Central memory CD8-positive, alpha-beta T cell (primary cell): Measurements from ENCODE around the gene STARD5.
"Not testable (repeated sequence)": the region's sequence is repeated elsewhere in the genome, so short reads cannot be mapped to it uniquely, and the experiment has no call there.

Experiments
- ATAC-seq: fragments of 150-1000 bp; cut with Tn5 transposase; replicated peaks from 2 replicates; pipeline ENCODE4 v1.10.0; 2022; ENCODE audit warnings: mild to moderate bottlenecking, moderate FRiP score, moderate number of reproducible peaks; ENCODE audit not compliant: poor library complexity, severe bottlenecking; ENCODE audit errors: extremely low read depth
- DNase-seq, 2 donors: peaks; one replicate each; pipeline ENCODE4 v3.0.0; 2021; ENCODE audit warnings: low spot score in 2 of 2
- H3K27ac Mint-ChIP-seq: one replicate; pipeline ENCODE4 v1.8.0; 2022; ENCODE audit warnings: low read depth, mild to moderate bottlenecking, moderate library complexity, mixed read lengths
- H3K27me3 Mint-ChIP-seq: one replicate; pipeline ENCODE4 v1.8.0; 2022; ENCODE audit warnings: mixed read lengths
- H3K36me3 Mint-ChIP-seq: one replicate; pipeline ENCODE4 v1.8.0; 2022; ENCODE audit warnings: mild to moderate bottlenecking, moderate library complexity, mixed read lengths; ENCODE audit not compliant: insufficient read depth
- H3K4me1 Mint-ChIP-seq: one replicate; pipeline ENCODE4 v1.8.0; 2022; ENCODE audit warnings: mixed read lengths
- H3K4me3 Mint-ChIP-seq: one replicate; pipeline ENCODE4 v1.8.0; 2022; ENCODE audit warnings: mild to moderate bottlenecking, moderate library complexity, mixed read lengths
- H3K9me3 Mint-ChIP-seq: one replicate; pipeline ENCODE4 v1.8.0; 2022; ENCODE audit warnings: mixed read lengths

STARD5 gene

GRCh38 chr15:81334768-81335435 lies 11.0 kb upstream of the STARD5 start:
- no peak overlapping the region for H3K27ac Mint-ChIP-seq
- ATAC-seq (no peak), DNase-seq (no peak)
- no peaks in the 10 kb centered on the region for H3K4me1 Mint-ChIP-seq
- H3K4me3 Mint-ChIP-seq = no peak overlapping the region
- H3K36me3 Mint-ChIP-seq = no peaks in the 10 kb centered on the region
- no peaks in the 10 kb centered on the region for H3K9me3 Mint-ChIP-seq
- no peaks in the 10 kb centered on the region for H3K27me3 Mint-ChIP-seq

DNA sequence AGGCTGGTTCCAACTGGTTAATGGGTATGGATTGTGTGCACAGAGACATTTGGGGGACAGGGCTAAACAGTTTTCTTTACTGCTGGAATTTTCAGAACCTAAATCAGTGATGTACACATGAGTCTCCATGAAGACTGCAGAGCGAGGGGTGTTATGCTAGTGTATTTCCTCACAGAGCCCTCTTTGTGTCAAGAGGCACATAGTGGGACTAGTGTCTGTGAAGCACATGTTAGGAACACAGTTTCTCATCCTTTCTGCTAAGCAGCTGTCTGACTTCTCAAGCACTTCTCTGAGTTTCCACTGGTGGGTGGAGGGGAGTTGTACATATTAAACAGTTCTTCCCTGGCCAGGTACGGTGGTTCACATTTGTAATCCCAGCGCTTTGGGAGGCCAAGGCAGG lies 9.4 kb upstream of the STARD5 start:
- no peak overlapping the region for H3K4me3 Mint-ChIP-seq

GRCh38 chr15:81332326-81332725 lies 8.4 kb upstream of the STARD5 start:
- ATAC-seq = no peak
- Mint-ChIP-seq H3K27ac (no peak overlapping the region), H3K4me3 (no peak overlapping the region), H3K9me3 (no peaks in the 10 kb centered on the region), H3K4me1 (no peaks in the 10 kb centered on the region), H3K27me3 (no peaks in the 10 kb centered on the region), H3K36me3 (no peaks in the 10 kb centered on the region)
- DNase-seq = no peak

More for the DNA sequence above, 9.4 kb upstream of the STARD5 start:
- Mint-ChIP-seq H3K27ac (no peak overlapping the region), H3K27me3 (no peaks in the 10 kb centered on the region), H3K9me3 (no peaks in the 10 kb centered on the region), H3K36me3 (no peaks in the 10 kb centered on the region), H3K4me1 (no peaks in the 10 kb centered on the region)
- DNase-seq (no peak), ATAC-seq (no peak)

GRCh38 chr15:81331600-81331999 lies 7.7 kb upstream of the STARD5 start:
- H3K4me3 Mint-ChIP-seq = no peak overlapping the region
- no peaks in the 10 kb centered on the region for H3K36me3 Mint-ChIP-seq
- no peaks in the 10 kb centered on the region for H3K4me1 Mint-ChIP-seq
- no peaks in the 10 kb centered on the region for H3K9me3 Mint-ChIP-seq
- DNase-seq (no peak), ATAC-seq (no peak)
- no peaks in the 10 kb centered on the region for H3K27me3 Mint-ChIP-seq
- no peak overlapping the region for H3K27ac Mint-ChIP-seq

DNA sequence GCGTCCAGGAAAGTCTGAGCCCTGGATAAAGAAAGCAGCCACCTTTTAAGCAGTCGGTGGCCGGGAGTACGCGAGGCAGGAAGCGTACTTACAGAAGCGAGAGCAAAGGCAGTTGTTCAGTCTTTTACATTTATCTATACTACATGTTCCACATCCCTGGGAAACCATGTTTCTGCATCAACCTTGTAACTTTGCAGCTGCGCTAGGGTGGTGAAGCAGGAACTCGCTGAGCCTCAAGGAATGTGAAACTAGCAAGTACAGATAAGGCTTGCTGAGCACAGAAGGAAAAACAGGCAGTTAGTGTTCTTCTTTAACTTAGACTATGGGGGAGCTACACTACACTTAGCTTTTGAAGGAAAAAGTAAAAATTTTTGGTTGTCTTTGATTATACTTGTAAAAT lies 7.2 kb upstream of the STARD5 start:
- H3K4me3 Mint-ChIP-seq, H3K9me3 Mint-ChIP-seq, ATAC-seq, H3K36me3 Mint-ChIP-seq, H3K4me1 Mint-ChIP-seq, H3K27ac Mint-ChIP-seq, DNase-seq, H3K27me3 Mint-ChIP-seq: not testable (repeated sequence)

DNA sequence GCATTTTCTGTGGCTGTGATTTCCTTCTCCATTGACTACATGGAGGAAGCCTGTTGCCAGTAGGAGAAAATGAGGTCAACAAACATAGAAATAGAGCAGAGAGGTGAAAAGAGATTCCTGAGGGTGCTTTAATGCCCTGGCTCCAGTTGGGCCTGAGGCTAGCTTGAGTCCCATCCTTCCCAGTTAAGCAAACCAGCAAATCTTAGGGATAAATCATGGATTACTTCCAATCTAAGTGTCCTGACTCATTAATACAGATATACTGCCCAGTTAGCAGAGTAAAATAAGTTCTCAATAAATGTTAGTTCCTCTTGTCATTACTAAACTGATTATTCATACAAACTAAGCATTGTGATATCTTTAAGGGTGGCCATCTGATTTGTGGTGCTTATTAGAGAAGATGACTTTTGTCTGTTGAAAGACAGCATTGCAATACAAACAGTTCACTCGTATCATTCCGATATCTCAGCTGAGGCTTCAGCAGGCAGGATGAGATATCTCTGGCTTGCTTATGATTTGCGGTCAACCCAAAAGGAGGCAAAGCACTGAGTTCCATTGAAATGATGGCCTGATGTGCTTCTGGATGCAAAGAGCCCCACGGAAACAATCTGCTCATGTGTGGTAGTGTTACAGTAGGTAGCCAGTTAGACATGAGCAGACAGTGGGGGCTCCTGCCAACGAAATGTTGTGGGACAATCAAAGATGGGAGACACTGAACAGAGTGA lies 6.6 kb upstream of the STARD5 start:
- DNase-seq = no peak
- no peak overlapping the region for H3K4me3 Mint-ChIP-seq
- H3K9me3 Mint-ChIP-seq = no peaks in the 10 kb centered on the region
- no peaks in the 10 kb centered on the region for H3K27me3 Mint-ChIP-seq
- ATAC-seq = no peak
- no peak overlapping the region for H3K27ac Mint-ChIP-seq
- H3K36me3 Mint-ChIP-seq = no peaks in the 10 kb centered on the region
- no peaks in the 10 kb centered on the region for H3K4me1 Mint-ChIP-seq

- no peaks in the 10 kb centered on the region for H3K9me3 Mint-ChIP-seq
- no peak overlapping the region for H3K4me3 Mint-ChIP-seq
- no peak overlapping the region for H3K27ac Mint-ChIP-seq
- no peaks in the 10 kb centered on the region for H3K27me3 Mint-ChIP-seq
- no peaks in the 10 kb centered on the region for H3K36me3 Mint-ChIP-seq
- ATAC-seq (no peak), DNase-seq (no peak)
- H3K4me1 Mint-ChIP-seq = peaks cover 8% of the 10 kb centered on the region
Observed at GRCh38 chr15:81329446-81329845, 5.5 kb upstream of the STARD5 start.

DNA sequence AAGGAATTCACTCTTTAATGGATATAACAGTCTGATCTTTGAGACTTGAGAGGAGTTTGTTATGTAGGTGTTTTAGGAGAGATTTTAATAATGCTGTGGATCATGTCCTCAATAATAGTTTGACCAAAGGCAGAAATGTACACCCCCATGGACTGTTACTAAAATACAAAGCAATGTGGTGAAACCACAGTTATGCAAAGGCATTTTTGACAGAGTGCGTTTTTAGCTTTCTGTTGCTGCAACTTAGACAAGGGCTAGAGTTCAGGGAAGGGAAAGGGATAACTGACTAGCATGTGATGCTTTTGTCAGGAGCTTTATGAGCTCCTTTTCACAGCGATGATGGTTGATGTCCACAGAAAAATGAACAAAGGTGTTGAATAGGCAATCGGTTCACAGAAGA lies 3.6 kb upstream of the STARD5 start:
- Mint-ChIP-seq H3K4me3 (no peak overlapping the region), H3K27me3 (no peaks in the 10 kb centered on the region), H3K27ac (no peak overlapping the region), H3K9me3 (no peaks in the 10 kb centered on the region), H3K4me1 (peaks cover 26% of the 10 kb centered on the region), H3K36me3 (no peaks in the 10 kb centered on the region)
- ATAC-seq (no peak), DNase-seq (no peak)

GRCh38 chr15:81326466-81327212 lies 2.7 kb upstream of the STARD5 start:
- no peak for DNase-seq
- H3K27ac Mint-ChIP-seq = peak overlapping the region; percentile 53

GRCh38 chr15:81323559-81323943 lies 390 bp downstream of the STARD5 start:
- no peaks in the 10 kb centered on the region for H3K9me3 Mint-ChIP-seq
- ATAC-seq = no peak
- peaks cover 28% of the 10 kb centered on the region for H3K4me1 Mint-ChIP-seq
- no peak for DNase-seq
- peaks cover 4% of the 10 kb centered on the region for H3K36me3 Mint-ChIP-seq
- H3K4me3 Mint-ChIP-seq = peak overlapping the region; percentile 89
- H3K27me3 Mint-ChIP-seq = no peaks in the 10 kb centered on the region
- peak overlapping the region; percentile 81 for H3K27ac Mint-ChIP-seq

More at GRCh38 chr15:81326466-81327212, 2.7 kb upstream of the STARD5 start:
- H3K4me1 Mint-ChIP-seq = peaks cover 28% of the 10 kb centered on the region
- no peak overlapping the region for H3K4me3 Mint-ChIP-seq
- no peaks in the 10 kb centered on the region for H3K36me3 Mint-ChIP-seq
- no peaks in the 10 kb centered on the region for H3K9me3 Mint-ChIP-seq
- H3K27me3 Mint-ChIP-seq = no peaks in the 10 kb centered on the region
- ATAC-seq = no peak

DNA sequence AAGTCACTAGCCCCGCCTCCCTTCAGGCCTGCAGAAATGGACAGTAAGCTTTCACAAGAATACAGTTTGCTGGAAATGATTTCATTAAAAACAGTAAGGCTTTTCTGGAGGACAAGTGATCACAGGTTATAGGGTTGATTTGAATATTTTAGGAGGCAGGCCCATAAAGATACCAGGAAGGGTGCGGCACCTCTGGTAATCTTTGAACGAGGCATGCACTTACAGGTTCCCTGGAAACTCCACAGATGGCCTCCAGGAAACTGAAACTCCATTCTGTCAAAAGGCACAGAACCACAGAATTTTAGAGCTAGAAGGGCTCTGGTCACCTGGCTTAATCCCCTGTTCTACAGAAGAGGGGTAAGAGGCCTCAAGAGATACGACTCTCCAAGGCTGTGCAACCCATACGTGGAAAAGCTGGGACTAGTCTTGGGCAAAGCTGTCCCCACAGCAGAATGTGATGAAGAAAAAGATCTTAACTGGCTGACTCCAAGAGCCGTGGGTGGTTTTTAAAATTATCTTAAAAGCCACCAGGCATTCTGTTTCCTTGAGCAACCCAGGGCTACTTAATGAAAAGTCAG lies 1.2 kb downstream of the STARD5 start:
- Mint-ChIP-seq H3K9me3 (no peaks in the 10 kb centered on the region), H3K36me3 (peaks cover 4% of the 10 kb centered on the region), H3K27ac (no peak overlapping the region), H3K4me3 (peak overlapping the region; percentile 19), H3K27me3 (no peaks in the 10 kb centered on the region), H3K4me1 (peaks cover 28% of the 10 kb centered on the region)
- no peak for ATAC-seq
- no peak for DNase-seq

DNA sequence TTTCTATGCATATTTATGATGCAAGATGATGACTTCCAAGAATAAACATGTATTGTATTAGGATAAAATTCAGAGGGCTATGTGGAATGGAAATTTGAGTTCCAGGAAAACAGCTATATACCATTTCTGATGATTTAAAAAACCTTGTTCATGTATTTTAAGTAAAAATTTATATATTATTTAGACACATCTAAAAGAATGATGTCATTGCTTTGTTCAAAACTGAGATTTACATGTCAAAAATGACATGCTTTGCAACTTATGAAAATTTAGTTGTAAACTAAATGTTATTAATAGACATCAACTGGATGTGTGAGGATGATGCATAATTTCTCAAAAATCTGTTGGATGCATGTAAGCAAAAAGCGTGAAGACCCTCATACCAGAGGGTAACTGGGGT lies 2.3 kb downstream of the STARD5 start:
- H3K4me1 Mint-ChIP-seq = peaks cover 29% of the 10 kb centered on the region

More for the DNA sequence above, 2.3 kb downstream of the STARD5 start:
- Mint-ChIP-seq H3K27ac (no peak overlapping the region), H3K9me3 (no peaks in the 10 kb centered on the region), H3K36me3 (peaks cover 7% of the 10 kb centered on the region), H3K27me3 (no peaks in the 10 kb centered on the region), H3K4me3 (no peak overlapping the region)
- DNase-seq (no peak), ATAC-seq (no peak)
